Activated CD4-positive, alpha-beta T cell treated with anti-CD3 and anti-CD28 coated beads for 48 hours (primary cell): Measurements from ENCODE around the gene RECK.
"Not testable (repeated sequence)": the region's sequence is repeated elsewhere in the genome, so short reads cannot be mapped to it uniquely, and the experiment has no call there.

ENCODE experiments used
- DNase-seq: peaks from one replicate; pipeline ENCODE4 v3.0.0-alpha.2; 2020

RECK gene

GRCh38 chr9:36074055-36074454 lies 37.3 kb downstream of the RECK start:
- DNase-seq, result no peak

- DNase-seq, result no peak
Measured at GRCh38 chr9:36074870-36075532, 38.3 kb downstream of the RECK start.

GRCh38 chr9:36078051-36078450 lies 41.3 kb downstream of the RECK start:
- DNase-seq, result no peak

DNA sequence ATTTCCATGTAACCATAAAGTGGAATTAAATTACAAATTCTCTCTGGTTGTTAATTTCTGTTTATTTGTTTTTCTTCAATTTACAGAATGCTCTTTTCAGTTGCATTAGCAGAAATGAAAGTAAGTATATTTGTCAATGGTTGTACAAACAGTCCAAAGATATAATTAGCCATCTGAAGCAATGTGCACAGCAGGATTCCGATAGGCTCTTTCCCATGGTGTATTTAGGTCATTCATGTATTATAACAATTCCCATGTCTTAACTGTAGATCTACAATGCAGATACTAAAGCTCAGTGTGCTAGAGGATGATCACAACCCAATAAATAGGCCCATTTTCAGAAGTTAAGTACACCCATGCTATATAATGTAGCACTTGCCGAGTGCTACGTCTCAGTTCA lies 43.8 kb downstream of the RECK start:
- no peak for DNase-seq

DNA sequence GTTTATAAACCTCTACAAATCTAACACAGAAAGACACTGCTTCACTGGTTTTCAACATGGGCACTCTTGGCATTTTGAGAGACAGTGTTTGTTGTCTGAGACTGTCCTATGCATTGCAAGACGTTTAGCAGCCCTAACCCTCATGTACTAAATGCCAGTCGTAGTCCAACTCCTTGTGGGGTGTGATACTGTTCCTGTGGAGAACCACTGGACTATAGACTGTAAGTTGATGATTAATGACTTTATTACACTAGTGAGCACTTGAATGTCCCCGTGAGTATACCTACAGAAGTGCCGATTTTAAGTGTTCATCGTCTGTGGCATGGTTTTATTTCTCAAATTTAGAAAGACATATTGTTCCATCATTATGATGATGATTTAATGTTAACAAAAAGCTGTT lies 46.2 kb downstream of the RECK start:
- DNase-seq, result no peak

DNA sequence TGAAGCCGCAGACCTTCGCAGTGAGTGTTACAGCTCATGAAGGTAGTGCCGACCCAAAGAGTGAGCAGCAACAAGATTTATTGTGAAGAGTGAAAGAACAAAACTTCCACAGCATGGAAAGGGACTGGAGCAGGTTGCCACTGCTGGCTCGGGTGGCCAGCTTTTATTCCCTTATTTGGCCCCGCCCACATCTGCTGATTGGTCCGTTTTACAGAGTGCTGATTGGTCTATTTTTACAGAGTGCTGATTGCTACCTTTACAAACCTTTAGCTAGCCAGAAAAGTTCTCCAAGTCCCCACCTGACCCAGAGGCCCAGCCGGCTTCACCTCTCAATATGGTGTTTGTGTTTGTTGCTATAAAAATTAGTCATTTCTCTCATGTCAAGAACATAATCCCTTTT lies 49.7 kb downstream of the RECK start:
- DNase-seq, result no peak

- not testable (repeated sequence) for DNase-seq
Measured at GRCh38 chr9:36087054-36087453, 50.3 kb downstream of the RECK start.

DNA sequence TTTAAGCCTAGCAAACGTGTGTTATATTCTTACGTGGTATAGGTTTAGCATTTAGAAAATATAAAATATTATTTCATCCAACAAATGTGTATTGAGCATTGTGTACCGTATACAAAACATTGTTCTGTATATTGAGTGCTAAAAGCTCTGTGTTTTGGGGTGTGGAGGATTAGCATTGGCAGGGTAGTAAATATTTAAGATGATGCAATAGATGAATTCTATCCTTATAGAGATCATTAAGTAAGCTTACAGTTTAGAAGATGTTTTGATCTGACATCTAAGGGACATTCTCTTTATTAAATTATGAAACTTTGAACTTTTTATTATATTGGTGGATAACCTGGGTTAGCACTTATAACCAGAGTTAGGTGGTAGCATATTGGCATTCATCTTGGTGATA lies 51.3 kb downstream of the RECK start:
- DNase-seq, result no peak

- no peak for DNase-seq
Measured at GRCh38 chr9:36091026-36091953, 54.6 kb downstream of the RECK start.

DNA sequence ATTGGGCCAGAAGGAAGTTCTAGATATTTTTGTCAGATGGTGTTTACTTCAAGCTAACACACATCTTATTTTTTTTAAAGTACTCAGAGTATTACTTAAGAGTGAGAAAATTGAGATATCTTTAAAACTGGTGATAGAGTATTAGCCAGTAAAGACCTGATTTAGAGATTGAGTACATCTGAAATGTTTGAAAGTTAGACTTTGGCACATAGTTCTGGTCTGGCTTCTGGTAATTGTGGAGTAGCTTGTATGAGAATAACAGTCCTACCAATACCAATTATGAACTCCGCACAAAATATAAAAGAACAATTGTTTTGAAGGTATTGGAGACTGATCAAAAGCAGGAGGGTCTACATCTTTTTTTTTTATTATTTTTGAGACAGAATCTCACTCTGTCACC lies 55.3 kb downstream of the RECK start:
- DNase-seq, result no peak

DNA sequence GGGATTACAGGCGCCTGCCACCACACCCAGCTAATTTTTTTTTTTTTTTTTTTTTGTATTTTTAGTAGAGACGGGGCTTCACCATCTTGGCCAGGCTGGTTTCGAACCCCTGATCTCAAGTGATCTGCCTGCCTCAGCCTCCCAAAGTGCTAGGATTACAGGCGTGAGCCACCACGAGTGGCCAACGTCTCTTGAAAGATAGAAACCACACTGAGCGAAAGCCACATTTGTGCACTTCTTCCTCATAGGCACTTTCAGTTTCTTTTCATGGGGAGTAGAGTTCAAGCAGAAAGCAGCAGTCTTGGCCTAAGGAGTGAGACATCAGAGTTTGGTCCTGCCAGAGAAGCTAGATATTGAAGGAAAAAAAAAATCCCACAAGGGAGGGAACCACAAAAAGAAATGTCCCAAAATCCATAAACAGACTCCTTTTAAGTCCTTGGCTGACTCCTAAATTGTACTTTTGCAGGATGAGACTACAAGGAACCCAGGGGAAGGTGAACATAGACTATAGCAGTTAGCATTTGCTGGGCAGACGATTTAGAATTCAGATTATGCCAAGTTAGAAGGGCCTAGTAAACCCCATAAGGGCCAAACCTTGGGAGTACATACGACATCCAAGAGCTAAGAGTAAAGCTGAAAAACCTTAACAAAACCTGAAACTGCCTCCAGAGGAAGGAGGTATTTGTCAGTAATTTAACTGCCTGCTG lies 55.9 kb downstream of the RECK start:
- DNase-seq, result peak; percentile 61

- DNase-seq, result no peak
Measured at GRCh38 chr9:36093384-36093783, 56.7 kb downstream of the RECK start.

GRCh38 chr9:36099718-36100117 lies 63.0 kb downstream of the RECK start:
- DNase-seq, result no peak

GRCh38 chr9:36100532-36100931 lies 63.8 kb downstream of the RECK start:
- no peak for DNase-seq

DNA sequence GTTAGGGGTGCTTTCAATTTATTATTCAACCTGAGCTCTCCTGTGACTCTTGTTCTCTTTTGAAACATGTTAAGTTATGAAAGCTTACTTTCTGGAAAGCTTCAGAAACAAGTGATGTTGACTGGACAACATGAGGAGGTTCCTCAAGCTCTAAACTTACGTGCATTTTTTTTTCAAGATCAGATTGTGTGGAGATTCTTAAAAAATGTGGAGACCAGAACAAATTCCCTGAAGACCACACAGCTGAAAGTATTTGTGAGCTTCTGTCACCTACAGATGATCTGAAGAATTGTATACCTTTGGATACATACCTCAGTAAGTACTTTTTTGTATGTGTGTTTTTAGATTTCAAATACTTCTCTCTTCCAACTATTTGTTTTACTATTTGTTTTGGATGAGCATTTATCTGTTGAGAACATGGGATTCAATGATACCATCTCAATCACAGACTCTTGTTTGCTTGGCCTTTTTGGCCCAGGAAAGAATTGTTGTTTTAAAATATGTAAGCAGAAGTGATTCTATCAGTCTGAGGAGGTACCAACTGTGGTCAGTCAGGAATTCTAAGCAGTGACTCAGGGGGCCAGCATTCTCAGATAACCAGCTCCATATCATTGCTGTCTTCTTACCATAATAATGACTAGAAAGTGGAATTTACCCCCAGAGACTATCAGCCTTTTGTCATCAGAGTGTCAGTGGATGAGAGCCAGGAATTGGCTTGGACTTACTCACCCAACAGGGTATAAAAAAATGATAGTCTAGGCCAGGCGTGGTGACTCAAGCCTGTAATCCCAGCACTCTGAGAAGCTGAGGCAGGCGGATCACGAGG lies 65.4 kb downstream of the RECK start:
- no peak for DNase-seq

GRCh38 chr9:36102742-36103495 lies 66.2 kb downstream of the RECK start:
- peak; percentile 91 for DNase-seq

DNA sequence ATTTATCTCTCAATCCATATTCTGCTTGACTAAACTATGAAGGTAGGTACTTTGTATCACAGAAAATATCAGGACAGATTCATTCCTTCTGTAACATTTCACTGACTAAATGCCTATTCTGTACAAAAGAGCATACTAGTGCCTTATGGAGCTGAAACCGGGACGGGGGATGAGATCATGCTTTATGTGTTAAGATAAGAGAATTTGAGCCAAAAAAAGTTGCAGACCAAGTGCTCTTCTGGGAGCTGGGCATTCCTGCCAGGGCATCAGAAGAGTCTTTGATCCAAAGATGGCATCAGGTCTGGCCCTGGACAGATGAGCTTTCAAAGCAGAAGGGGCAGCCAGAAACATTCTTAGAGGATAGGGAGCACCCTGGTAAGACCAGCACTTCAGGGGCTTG lies 72.4 kb downstream of the RECK start:
- no peak for DNase-seq

DNA sequence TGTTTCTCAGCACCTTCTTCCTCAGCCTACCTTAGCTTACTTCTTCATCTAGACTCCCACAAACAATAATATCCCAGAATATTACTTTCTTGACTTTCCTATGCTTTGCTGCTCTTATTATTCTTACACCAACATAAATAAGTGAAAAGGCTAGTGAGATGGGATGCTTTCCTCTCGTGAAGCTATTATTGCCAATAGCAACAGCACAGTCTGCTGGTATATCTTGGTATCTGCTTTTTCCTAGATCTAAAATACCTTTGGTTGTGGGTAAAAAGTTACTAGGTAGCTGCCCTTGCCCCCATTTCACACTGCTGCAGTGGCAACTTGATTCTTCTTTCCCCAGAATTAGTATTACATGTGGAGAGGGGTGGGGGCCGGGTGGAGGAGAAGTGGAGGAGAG lies 73.7 kb downstream of the RECK start:
- no peak for DNase-seq

- DNase-seq, result no peak
Measured at GRCh38 chr9:36112516-36112915, 75.8 kb downstream of the RECK start.

DNA sequence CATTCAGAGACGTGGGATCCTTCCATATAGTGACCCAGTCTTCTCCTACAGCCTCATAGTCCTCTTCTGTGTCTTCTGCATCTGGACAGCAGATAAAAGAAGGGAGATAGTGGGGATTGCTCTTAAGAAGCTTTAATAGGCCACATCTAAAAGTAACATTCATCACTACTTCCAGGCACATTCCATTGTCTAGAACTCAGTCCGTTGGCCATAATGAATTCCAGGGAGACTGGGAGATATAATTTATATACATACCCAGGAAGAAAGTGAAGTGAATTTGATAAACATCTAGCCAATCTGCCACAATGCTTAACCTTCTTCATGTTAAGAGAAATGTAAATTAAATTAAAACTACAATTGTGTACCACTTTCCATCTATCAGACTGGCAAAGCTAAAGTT lies 77.3 kb downstream of the RECK start:
- no peak for DNase-seq

GRCh38 chr9:36116593-36116992 lies 79.9 kb downstream of the RECK start:
- DNase-seq, result no peak

DNA sequence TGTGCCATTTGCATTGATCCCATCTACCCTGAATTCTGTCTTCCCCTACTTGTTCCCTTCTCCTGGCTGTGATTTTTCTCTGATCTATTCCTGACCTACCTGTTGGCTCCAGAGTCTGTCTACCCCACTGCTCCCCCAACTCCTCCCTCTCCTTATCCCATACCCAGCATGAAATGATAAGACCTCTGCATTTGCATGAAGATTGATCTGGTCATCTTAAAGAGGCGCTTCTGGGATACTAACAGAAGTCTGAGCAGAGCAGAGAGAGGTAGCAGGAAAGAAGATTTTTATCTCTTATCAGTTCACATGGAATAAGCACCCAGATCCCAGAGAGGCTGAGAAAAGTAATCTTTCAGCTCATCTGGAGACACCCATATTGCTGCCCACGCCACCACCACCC lies 81.5 kb downstream of the RECK start:
- no peak for DNase-seq
